Measurements from ENCODE around the gene KLHL9. TPM values are rescaled to one million over a fixed set of nuclear protein-coding genes. Genes with fewer than 3 reads are reported as not detected.
"Not testable (repeated sequence)": the region's sequence is repeated elsewhere in the genome, so short reads cannot be mapped to it uniquely, and the experiment has no call there.

The KLHL9 gene
- total RNA-seq (10 to 100 TPM; 38.7 to 40.1 TPM), polyA plus RNA-seq (10 to 100 TPM; 14.3 to 18.1 TPM)

- intact Hi-C loops (cut with micrococcal nuclease): loop anchor here (1.0 to 10.0 kb wide), 5 partner anchors 9 to 710 kb away; partner anchors contain the start of genes CDKN2A, CDKN2B-AS1, MLLT3 and MTAP
- CTCF ChIA-PET (ENCODE audit: partially characterized antibody): interaction anchor here (0.6 to 2.6 kb wide), 13 partner anchors 8 to 454 kb away, joined by 3 to 35 read pairs (median 4); no protein-coding TSS in a partner anchor
- Histone ChIP-seq H3K36me3 (ENCODE audit: insufficient read depth, low read length) (no peaks in the 10 kb centered on the region), H3K4me3 (ENCODE audit: low read length in 2 of 2) (peak within 1 kb of the TSS; percentile 80 to 96), H3K27ac (ENCODE audit: low read depth, low read length) (peak within 1 kb of the TSS; percentile 98), H3K27me3 (ENCODE audit: insufficient read depth, low read length) (no peaks in the 10 kb centered on the region), H3K4me1 (ENCODE audit: insufficient read depth, low read length) (peaks cover 59% of the 10 kb centered on the region), H3K9me3 (ENCODE audit: control insufficient read depth in 1 of 2, low read length in 2 of 2) (no peaks in the 10 kb centered on the region)
- peak within 1 kb of the TSS; percentile 95 to 98 (median 97) for H3K27ac Mint-ChIP-seq
- peaks cover 37 to 69% (median 49%) of the 10 kb centered on the region in 4 donors for H3K4me1 Mint-ChIP-seq
- peaks cover 0 to 2% (median 0%) of the 10 kb centered on the region in 8 donors for H3K9me3 Mint-ChIP-seq
- peaks cover 16 to 39% of the 10 kb centered on the region in 2 donors for H3K36me3 Mint-ChIP-seq
- peak; percentile 86 to 88 (median 88) for DNase-seq
- H3K27me3 Mint-ChIP-seq: peaks cover 0 to 3% of the 10 kb centered on the region in 2 donors
- H3K4me3 Mint-ChIP-seq: peak within 1 kb of the TSS; percentile 89 to 97 (median 94)
- POLR2A ChIA-PET (ENCODE audit: partially characterized antibody): interaction anchor here (0.6 to 2.1 kb wide), 13 partner anchors 9 to 713 kb away, joined by 3 to 17 read pairs (median 4); partner anchors contain the start of gene MLLT3
Measured at GRCh38 chr9:21334701-21335632, at the start of gene KLHL9. Gene KLHL9, minus strand, starts transcription at chr9:21335404. Its CDS starts 545 bp downstream, at chr9:21334859.

DNA sequence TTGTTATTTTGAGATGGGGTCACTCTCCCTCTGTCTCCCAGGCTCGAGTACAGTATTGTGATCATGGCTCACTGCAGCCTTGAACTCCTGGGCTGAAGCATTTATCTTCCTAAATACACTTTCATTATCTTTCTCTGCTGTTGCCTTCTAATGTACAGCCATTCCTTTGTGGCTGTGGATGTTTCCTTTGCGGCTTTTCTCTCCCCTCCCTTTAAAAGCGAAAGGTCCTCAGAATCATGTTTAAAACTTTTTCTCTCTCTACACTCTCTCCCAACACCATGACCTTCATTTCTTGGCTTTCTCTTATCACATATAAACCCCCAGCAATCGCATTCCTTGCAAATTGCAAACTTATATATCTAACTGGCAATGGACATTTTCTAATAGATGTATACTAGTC, 48.4 kb upstream of the KLHL9 start:
- ChIA-PET POLR2A (ENCODE audit: partially characterized antibody) (no interaction called here), CTCF (ENCODE audit: partially characterized antibody) (no interaction called here)
- peak overlapping the region in 3 of 8 donors; percentile 2 to 65 (median 10) for H3K4me3 Mint-ChIP-seq
- no peak overlapping the region for H3K27ac ChIP-seq (ENCODE audit: low read depth, low read length)
- intact Hi-C loops (cut with micrococcal nuclease): no loop called here
- H3K27me3 Mint-ChIP-seq: peaks cover 23 to 24% of the 10 kb centered on the region in 2 donors
- peaks cover 10% of the 10 kb centered on the region for H3K27me3 ChIP-seq (ENCODE audit: insufficient read depth, low read length)
- H3K36me3 Mint-ChIP-seq: no peaks in the 10 kb centered on the region
- H3K4me1 Mint-ChIP-seq: peaks cover 12 to 18% (median 12%) of the 10 kb centered on the region in 4 donors
- no peaks in the 10 kb centered on the region for H3K36me3 ChIP-seq (ENCODE audit: insufficient read depth, low read length)
- DNase-seq: no peak
- H3K4me1 ChIP-seq (ENCODE audit: insufficient read depth, low read length): peaks cover 8% of the 10 kb centered on the region
- H3K9me3 ChIP-seq (ENCODE audit: control insufficient read depth in 1 of 2, low read length in 2 of 2): no peaks in the 10 kb centered on the region
- peak overlapping the region in 1 of 7 donors; percentile 2 for H3K27ac Mint-ChIP-seq
- H3K4me3 ChIP-seq (ENCODE audit: low read length in 2 of 2): no peak overlapping the region
- no peaks in the 10 kb centered on the region for H3K9me3 Mint-ChIP-seq

DNA sequence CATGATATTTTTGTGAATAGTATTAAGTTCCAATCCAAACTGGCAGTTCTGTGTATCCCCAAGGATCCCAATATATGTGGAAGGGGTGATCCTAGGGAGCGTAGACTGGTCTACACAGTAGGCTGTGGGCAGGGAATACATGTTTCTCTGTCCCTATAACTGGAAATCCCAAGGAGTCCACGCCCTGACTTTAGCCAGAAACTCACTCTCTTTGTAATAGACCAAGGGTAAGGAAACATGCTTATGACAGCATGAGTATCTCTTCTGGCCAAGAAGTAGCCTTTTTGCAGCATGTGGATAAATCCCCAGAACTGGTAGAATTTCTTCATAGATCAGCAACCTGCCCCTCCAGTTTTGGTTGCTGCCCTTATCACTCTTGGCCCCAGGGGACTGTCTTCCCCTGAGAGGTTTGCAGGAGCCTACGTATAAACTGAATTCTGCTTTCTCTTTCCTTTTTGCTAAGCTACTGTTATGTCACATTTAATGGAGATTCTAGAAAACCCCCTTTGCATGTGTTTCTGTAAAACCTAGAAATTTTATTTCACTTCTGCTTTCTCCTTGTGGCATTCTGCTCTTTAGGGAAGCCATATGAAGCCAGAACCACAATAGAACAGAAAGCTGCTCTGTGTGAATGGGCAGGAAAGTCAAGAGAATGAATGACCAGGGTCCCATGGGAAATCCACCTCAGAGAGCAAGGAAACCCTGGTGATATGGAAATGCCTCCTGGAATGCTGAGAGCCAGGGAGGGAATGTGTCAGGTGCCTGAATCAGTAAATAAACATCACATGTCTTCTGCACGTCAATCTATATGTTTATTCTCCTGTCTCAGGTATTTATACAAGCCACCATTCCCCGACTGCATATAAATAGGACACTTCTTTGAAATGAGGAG, 46.5 kb upstream of the KLHL9 start:
- Mint-ChIP-seq H3K27me3 (peaks cover 17 to 27% of the 10 kb centered on the region in 2 donors), H3K9me3 (peaks cover 0 to 6% (median 0%) of the 10 kb centered on the region in 8 donors), H3K4me3 (peak overlapping the region in 7 of 8 donors; percentile 20 to 69 (median 53)), H3K36me3 (peaks cover 0 to 4% of the 10 kb centered on the region in 2 donors), H3K27ac (peak overlapping the region in 3 of 7 donors; percentile 14 to 30 (median 16)), H3K4me1 (peaks cover 12 to 18% (median 12%) of the 10 kb centered on the region in 4 donors)
- peak in 4 of 5 donors; percentile 18 to 41 (median 24) for DNase-seq
- H3K4me3 ChIP-seq (ENCODE audit: low read length in 2 of 2): no peak overlapping the region
- H3K9me3 ChIP-seq (ENCODE audit: control insufficient read depth in 1 of 2, low read length in 2 of 2): no peaks in the 10 kb centered on the region
- H3K4me1 ChIP-seq (ENCODE audit: insufficient read depth, low read length): peaks cover 8% of the 10 kb centered on the region
- no peak overlapping the region for H3K27ac ChIP-seq (ENCODE audit: low read depth, low read length)
- H3K36me3 ChIP-seq (ENCODE audit: insufficient read depth, low read length): no peaks in the 10 kb centered on the region
- ChIA-PET CTCF (ENCODE audit: partially characterized antibody) (interaction anchor here (0.8 to 1.4 kb wide), 3 partner anchors 14 to 53 kb away, joined by 3 to 9 read pairs (median 3); no protein-coding TSS in a partner anchor), POLR2A (ENCODE audit: partially characterized antibody) (no interaction called here)
- intact Hi-C loops (cut with micrococcal nuclease): no loop called here
- H3K27me3 ChIP-seq (ENCODE audit: insufficient read depth, low read length): peaks cover 10% of the 10 kb centered on the region

DNA sequence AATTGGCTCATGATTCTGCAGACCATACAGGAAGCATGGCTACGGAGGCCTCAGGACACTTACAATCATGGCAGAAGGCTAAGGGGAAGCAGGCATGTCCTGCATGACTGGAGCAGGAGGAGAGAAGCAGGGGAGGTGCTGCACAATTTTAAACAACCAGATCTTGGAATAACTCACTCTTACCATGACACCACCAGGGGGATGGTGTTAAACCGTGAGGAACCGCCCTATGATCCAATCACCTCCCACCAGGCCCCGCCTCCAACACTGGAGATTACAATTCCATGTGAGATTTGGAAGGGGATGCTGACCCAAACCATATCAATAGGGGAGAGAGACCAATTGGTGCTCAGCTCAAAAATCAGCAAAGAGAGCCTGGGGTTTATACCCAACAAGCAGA, 36.3 kb upstream of the KLHL9 start:
- H3K4me3 Mint-ChIP-seq; H3K4me3 ChIP-seq (ENCODE audit: low read length in 2 of 2); H3K36me3 ChIP-seq (ENCODE audit: insufficient read depth, low read length); DNase-seq; POLR2A ChIA-PET (ENCODE audit: partially characterized antibody); H3K27me3 ChIP-seq (ENCODE audit: insufficient read depth, low read length); H3K27ac ChIP-seq (ENCODE audit: low read depth, low read length); H3K9me3 Mint-ChIP-seq; intact Hi-C loops (cut with micrococcal nuclease); H3K27ac Mint-ChIP-seq; H3K36me3 Mint-ChIP-seq; H3K4me1 Mint-ChIP-seq; H3K4me1 ChIP-seq (ENCODE audit: insufficient read depth, low read length); H3K9me3 ChIP-seq (ENCODE audit: control insufficient read depth in 1 of 2, low read length in 2 of 2): not testable (repeated sequence)
- peaks cover 11 to 16% of the 10 kb centered on the region in 2 donors for H3K27me3 Mint-ChIP-seq
- CTCF ChIA-PET (ENCODE audit: partially characterized antibody): interaction anchor here (1.8 kb wide), 1 partner anchor 25 kb away, joined by 4 read pairs; no protein-coding TSS in a partner anchor

- peaks cover 21 to 23% of the 10 kb centered on the region in 2 donors for H3K27me3 Mint-ChIP-seq
- no peaks in the 10 kb centered on the region for H3K4me1 Mint-ChIP-seq
- no peaks in the 10 kb centered on the region for H3K4me1 ChIP-seq (ENCODE audit: insufficient read depth, low read length)
- no peaks in the 10 kb centered on the region for H3K9me3 Mint-ChIP-seq
- H3K4me3 ChIP-seq (ENCODE audit: low read length in 2 of 2): no peak within 1 kb of the TSS
- DNase-seq: no peak
- intact Hi-C loops (cut with micrococcal nuclease): no loop called here
- peaks cover 8% of the 10 kb centered on the region for H3K27me3 ChIP-seq (ENCODE audit: insufficient read depth, low read length)
- H3K4me3 Mint-ChIP-seq: no peak within 1 kb of the TSS
- ChIA-PET CTCF (ENCODE audit: partially characterized antibody) (no interaction called here), POLR2A (ENCODE audit: partially characterized antibody) (no interaction called here)
- H3K9me3 ChIP-seq (ENCODE audit: control insufficient read depth in 1 of 2, low read length in 2 of 2): no peaks in the 10 kb centered on the region
- H3K36me3 ChIP-seq (ENCODE audit: insufficient read depth, low read length): no peaks in the 10 kb centered on the region
- H3K27ac ChIP-seq (ENCODE audit: low read depth, low read length): no peak within 1 kb of the TSS
- no peaks in the 10 kb centered on the region for H3K36me3 Mint-ChIP-seq
- H3K27ac Mint-ChIP-seq: no peak within 1 kb of the TSS
Measured at GRCh38 chr9:21367957-21368356, 32.8 kb upstream of the KLHL9 start, which contains the start of gene IFNA13. Gene IFNA13, minus strand, starts transcription at chr9:21368057. Its CDS starts 47 bp downstream, at chr9:21368010.

DNA sequence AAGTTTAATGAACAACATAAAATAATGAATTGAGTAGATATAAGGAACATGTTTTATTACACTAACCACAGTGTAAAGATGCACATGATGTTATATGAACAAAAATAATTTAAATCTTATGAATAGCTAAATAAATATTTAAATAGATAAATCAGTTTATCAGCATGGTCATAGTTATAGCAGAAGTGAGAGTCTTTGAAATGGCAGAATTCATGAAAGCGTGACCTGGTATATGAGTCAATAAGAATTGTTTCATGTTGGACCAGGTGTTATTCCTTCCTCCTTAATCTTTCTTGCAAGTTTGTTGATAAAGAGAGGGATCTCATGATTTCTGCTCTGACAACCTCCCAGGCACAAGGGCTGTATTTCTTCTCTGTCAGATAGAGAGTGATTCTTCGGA, 32.0 kb upstream of the KLHL9 start:
- intact Hi-C loops (cut with micrococcal nuclease); DNase-seq; H3K9me3 Mint-ChIP-seq; H3K36me3 ChIP-seq (ENCODE audit: insufficient read depth, low read length); H3K4me1 ChIP-seq (ENCODE audit: insufficient read depth, low read length); H3K27me3 ChIP-seq (ENCODE audit: insufficient read depth, low read length); H3K27ac ChIP-seq (ENCODE audit: low read depth, low read length); H3K27ac Mint-ChIP-seq; H3K4me3 Mint-ChIP-seq; H3K4me3 ChIP-seq (ENCODE audit: low read length in 2 of 2); POLR2A ChIA-PET (ENCODE audit: partially characterized antibody); H3K9me3 ChIP-seq (ENCODE audit: control insufficient read depth in 1 of 2, low read length in 2 of 2); CTCF ChIA-PET (ENCODE audit: partially characterized antibody); H3K36me3 Mint-ChIP-seq; H3K4me1 Mint-ChIP-seq: not testable (repeated sequence)
- H3K27me3 Mint-ChIP-seq: peaks cover 21% of the 10 kb centered on the region in 2 donors
